Heart right ventricle (tissue), 16 donors: ENCODE results near the gene RCN2. TPM values are rescaled to one million over a fixed set of nuclear protein-coding genes. Genes with fewer than 3 reads are reported as not detected.

Experiments
- ATAC-seq, 8 donors: fragments of 200-7000 bp; cut with Tn5 transposase; one replicate each; pipeline ENCODE4 v1.9.1; 2020; ENCODE audit warnings: mild to moderate bottlenecking in 8 of 8, moderate library complexity in 8 of 8, moderate number of reproducible peaks in 1 of 8
- DNase-seq, 2 donors: peaks; one replicate each; pipeline ENCODE4 v3.0.0-alpha.2; 2020
- H3K27ac ChIP-seq, 10 donors: fragments of 200-600 bp; sonication (generic) in 2 of 10; one replicate each; pipeline versions ENCODE4 v1.5.0 to v1.8.0; 2020 to 2022; ENCODE audit warnings: mild to moderate bottlenecking in 3 of 10
- H3K27me3 ChIP-seq, 7 donors: fragments of 200-600 bp; one replicate each; pipeline ENCODE4 v1.8.0; 2021 to 2022; ENCODE audit warnings: mild to moderate bottlenecking in 2 of 7
- H3K36me3 ChIP-seq, 9 donors: fragments of 200-600 bp; sonication (generic) in 1 of 9; one replicate each; pipeline versions ENCODE4 v1.5.0 to v1.8.0; 2020 to 2022; ENCODE audit warnings: mild to moderate bottlenecking in 2 of 9
- H3K4me1 ChIP-seq, 9 donors: fragments of 200-600 bp; sonication (generic) in 1 of 9; one replicate each; pipeline versions ENCODE4 v1.5.0 to v1.8.0; 2020 to 2022; ENCODE audit warnings: mild to moderate bottlenecking in 4 of 9
- H3K4me3 ChIP-seq, 10 donors: fragments of 200-600 bp; sonication (generic) in 2 of 10; one replicate each; pipeline versions ENCODE4 v1.5.0 to v1.8.0; 2020 to 2022; ENCODE audit warnings: mild to moderate bottlenecking in 7 of 10, moderate library complexity in 2 of 10
- H3K9me3 ChIP-seq, 11 donors: fragments of 200-600 bp in 10 of 11; sonication (generic) in 2 of 11; one replicate each; pipeline versions ENCODE4 v1.5.0 to v1.8.0; 2013 to 2022; ENCODE audit warnings: mild to moderate bottlenecking in 2 of 11, control low read depth in 1 of 11, moderate library complexity in 1 of 11
- CTCF ChIP-seq, 9 donors: fragments of 200-600 bp; sonication (generic) in 2 of 9; IDR thresholded peaks; one replicate each; pipeline versions ENCODE4 v1.5.0 to v1.8.0; 2021 to 2022; ENCODE audit warnings: antibody characterized with exemption in 9 of 9, mild to moderate bottlenecking in 5 of 9, moderate library complexity in 1 of 9
- WGBS, 2 donors: extraction: QIAGEN DNeasy Blood & Tissue Kit; methylation state at CpG; one replicate each; pipeline ENCODE4 v1.1.7; 2013; ENCODE audit warnings: inconsistent platforms in 1 of 2; 5-methylcytosine and 5-hydroxymethylcytosine counted together
- intact Hi-C, 10 donors: fragments of 100-400 bp; cut with DNase I; formaldehyde crosslinking; loops; one replicate each; pipeline versions ENCODE4 v1.11.1 to v1.14.2; 2022
- polyA plus RNA-seq, 2 donors: library from polyadenylated mRNA; stranded (reverse); fragments of 200-250 nt; gene quantifications; one replicate each; pipeline ENCODE4 v1.2.3, GENCODE V29; 2013
- total RNA-seq, 10 donors: library from RNA; stranded (reverse); fragmentation: NEBNext Ultra II Directional in 3 of 10; extraction: Animal tissue kit (Norgen Biotek cat#: 25700) in 3 of 10; gene quantifications; one replicate each; pipeline versions ENCODE4 v1.2.1 to v1.2.4, GENCODE V29; 2021 to 2023
- donor health status: Arrhythmogenic right ventricular cardiomyopathy.
- donor health status: ischemic (EF 13 %, LVEDD 7.1; RV severe dilation, severe dysfunction).
- donor health status: healthy with polysubstance abuse.
- donor health status: DM: no; HTN: yes; CAD: no.
- donor health status: DM: no; HTN: no; CAD: no.
- donor health status: ischemic (EF 25% LVEDD 6.9; RV normal size, moderate dysfunction).
- donor health status: ischemic (EF 25% LVEDD 5.7; RV mildly dilated, moderate dysfunction).
- donor health status: healthy.
- donor health status: DM: yes; HTN: yes; CAD: no.
- donor health status: Ischemic cardiomyopathy.
- donor health status: ischemic (EF 35%, LVEDD 5.7; RV mildly dilated, moderate dysfunction).
- donor health status: nonischemic (EF 11% LVEDD 7.7; RV severe dilation, severe dysfunction).
- donor health status: DM: yes; HTN: yes; CAD: no.
- donor health status: PGD.
- donor health status: ischemic (EF 29% LVEDD 5.4; RV normal size, mild dysfunction).
- donor health status: nonischemic (EF 23%, LVEDD 6.1; RV moderate dilation, normal function).

Gene RCN2
- total and polyA plus RNA-seq, 12 donors = 14.7 to 31.3 (median 27.5) TPM

GRCh38 chr15:76996526-76997401 is 65.2 kb downstream of the RCN2 start:
- peak in 1 of 2 donors; percentile 46 for DNase-seq
- no peaks in the 10 kb centered on the region for H3K9me3 ChIP-seq
- peak overlapping the region in 7 of 10 donors; percentile 25 to 62 (median 33) for H3K4me3 ChIP-seq
- peak; percentile 49 to 76 (median 64) for ATAC-seq
- no peaks in the 10 kb centered on the region for H3K27me3 ChIP-seq
- intact Hi-C loops = no loop called here
- WGBS, 2 donors = 53 to 76% methylated on average over 14 of the region's 14 CpGs
- peaks cover 0 to 4% (median 0%) of the 10 kb centered on the region in 9 donors for H3K36me3 ChIP-seq
- peaks cover 7 to 97% (median 19%) of the 10 kb centered on the region in 9 donors for H3K4me1 ChIP-seq
- peak in 1 of 9 donors; percentile 10 for TF ChIP-seq CTCF (IDR thresholded peaks at IDR 0.05)
- peak overlapping the region in 6 of 10 donors; percentile 43 to 93 (median 60) for H3K27ac ChIP-seq

- WGBS, 2 donors = 81 to 82% methylated on average over 8 of the region's 8 CpGs
- intact Hi-C loops = no loop called here
- ATAC-seq (no peak), DNase-seq (no peak)
- peaks cover 7 to 97% (median 19%) of the 10 kb centered on the region in 9 donors for H3K4me1 ChIP-seq
- peaks cover 0 to 4% (median 0%) of the 10 kb centered on the region in 9 donors for H3K36me3 ChIP-seq
- no peaks in the 10 kb centered on the region for H3K9me3 ChIP-seq
- H3K27me3 ChIP-seq = no peaks in the 10 kb centered on the region
- peak overlapping the region in 1 of 10 donors; percentile 93 for H3K27ac ChIP-seq
- no peak overlapping the region for H3K4me3 ChIP-seq
- no peak for TF ChIP-seq CTCF (IDR thresholded peaks at IDR 0.05)
Observed at GRCh38 chr15:76998663-76999285, 67.2 kb downstream of the RCN2 start.

- no peaks in the 10 kb centered on the region for H3K9me3 ChIP-seq
- 81 to 94% methylated on average over 2 of the region's 2 CpGs for WGBS, 2 donors
- no peak for TF ChIP-seq CTCF (IDR thresholded peaks at IDR 0.05)
- no peak for DNase-seq
- intact Hi-C loops = no loop called here
- ATAC-seq = no peak
- H3K4me1 ChIP-seq = peaks cover 7 to 97% (median 19%) of the 10 kb centered on the region in 9 donors
- H3K27me3 ChIP-seq = no peaks in the 10 kb centered on the region
- peaks cover 0 to 4% (median 0%) of the 10 kb centered on the region in 9 donors for H3K36me3 ChIP-seq
- no peak overlapping the region for H3K4me3 ChIP-seq
- peak overlapping the region in 1 of 10 donors; percentile 31 for H3K27ac ChIP-seq
Observed at GRCh38 chr15:76999996-77000395, 68.4 kb downstream of the RCN2 start.

- no peak overlapping the region for H3K4me3 ChIP-seq
- H3K27ac ChIP-seq = peak overlapping the region in 1 of 10 donors; percentile 84
- H3K4me1 ChIP-seq = peaks cover 3 to 97% (median 9%) of the 10 kb centered on the region in 9 donors
Observed at GRCh38 chr15:77001351-77001750, 69.8 kb downstream of the RCN2 start.

More at GRCh38 chr15:77001351-77001750, 69.8 kb downstream of the RCN2 start:
- ATAC-seq = no peak
- Histone ChIP-seq H3K36me3 (peaks cover 0 to 4% (median 0%) of the 10 kb centered on the region in 9 donors), H3K9me3 (no peaks in the 10 kb centered on the region), H3K27me3 (no peaks in the 10 kb centered on the region)
- DNase-seq = no peak
- WGBS, 2 donors = 86 to 88% methylated on average over 4 of the region's 4 CpGs
- no peak for TF ChIP-seq CTCF (IDR thresholded peaks at IDR 0.05)
- intact Hi-C loops = no loop called here
